B cell (primary cell): ENCODE results near the gene ASB18. TPM values are rescaled to one million over a fixed set of nuclear protein-coding genes. Genes with fewer than 3 reads are reported as not detected.

Experiments
- ATAC-seq: fragments of 200-7000 bp; cut with Tn5 transposase; one replicate; pipeline ENCODE4 v1.10.0; 2021; ENCODE audit warnings: low read depth, mild to moderate bottlenecking, moderate number of reproducible peaks, moderate library complexity
- CTCF ChIA-PET: fragments of 350-600 bp; sonication (Branson Sonifier 250); formaldehyde crosslinking; loops from one replicate; lab custom pipeline; 2021; ENCODE audit warnings: antibody characterized with exemption, inconsistent platforms; lab: Charles Lee
- POLR2A ChIA-PET: fragments of 350-600 bp; sonication (Branson Sonifier 250); formaldehyde crosslinking; loops from one replicate; lab custom pipeline; 2021; ENCODE audit warnings: antibody characterized with exemption; lab: Charles Lee
- DNase-seq: peaks from one replicate; pipeline ENCODE4 v3.0.0; 2013
- H2AFZ ChIP-seq: 2 replicates; pipeline ENCODE4 v1.6.1; 2012; ENCODE audit warnings: mild to moderate bottlenecking, low read depth, low read length; ENCODE audit not compliant: insufficient read depth, poor library complexity, severe bottlenecking
- H3K27ac ChIP-seq, 2 donors: 1 replicate in 1 of 2; 2 replicates in 1 of 2; pipeline ENCODE4 v1.5.1; 2012 to 2013; ENCODE audit warnings: low read length in 2 of 2, mild to moderate bottlenecking in 2 of 2, moderate library complexity in 1 of 2
- H3K27me3 ChIP-seq, 4 experiments: fragments of 200-600 bp in 1 of 4; sonication (generic) in 1 of 4; replicated peaks in 1 of 4; 1 replicate in 2 of 4; 2 replicates in 2 of 4; pipeline versions ENCODE4 v1.6.1 to v1.7.0; 2013 to 2016; ENCODE audit warnings: low read length in 3 of 4, mild to moderate bottlenecking in 2 of 4, mixed read lengths in 1 of 4, moderate library complexity in 1 of 4; ENCODE audit not compliant: insufficient read depth in 4 of 4, control insufficient read depth in 3 of 4; ENCODE audit errors: control extremely low read depth in 1 of 4
- H3K36me3 ChIP-seq, 2 experiments: replicated peaks in 1 of 2; 1 replicate in 1 of 2; 2 replicates in 1 of 2; pipeline versions ENCODE4 v1.6.1 to v1.7.1; 2013; ENCODE audit warnings: low read length in 1 of 2; ENCODE audit not compliant: insufficient read depth in 2 of 2, control insufficient read depth in 1 of 2; ENCODE audit errors: control extremely low read depth in 1 of 2, extremely low read depth in 1 of 2
- H3K4me1 ChIP-seq, 2 donors: fragments of 200-600 bp in 1 of 2; sonication (generic) in 1 of 2; 1 replicate in 1 of 2; 2 replicates in 1 of 2; pipeline versions ENCODE4 v1.5.1 to v1.6.1; 2013 to 2017; ENCODE audit warnings: low read length in 2 of 2; ENCODE audit not compliant: control insufficient read depth in 2 of 2, insufficient read depth in 2 of 2
- H3K4me2 ChIP-seq: replicated peaks from 2 replicates; pipeline ENCODE3; 2012; ENCODE audit warnings: mild to moderate bottlenecking, low read depth, low read length; ENCODE audit not compliant: poor library complexity, severe bottlenecking
- H3K4me3 ChIP-seq, 5 experiments: fragments of 200-600 bp in 1 of 5; sonication (generic) in 1 of 5; 1 replicate in 3 of 5; 2 replicates in 2 of 5; pipeline versions ENCODE4 v1.5.1 to v1.7.0; 2011 to 2016; ENCODE audit warnings: low read length in 4 of 5, mild to moderate bottlenecking in 4 of 5, low read depth in 2 of 5, control low read depth in 1 of 5, moderate library complexity in 1 of 5; ENCODE audit not compliant: insufficient read depth in 1 of 5; ENCODE audit errors: control extremely low read depth in 1 of 5, extremely low read depth in 1 of 5
- H3K79me2 ChIP-seq: fragments of 200-600 bp; sonication (generic); one replicate; pipeline ENCODE4 v1.6.0; 2016; ENCODE audit warnings: low read length; ENCODE audit not compliant: control insufficient read depth, insufficient read depth
- H3K9ac ChIP-seq: fragments of 200-600 bp; sonication (generic); 2 replicates; pipeline ENCODE4 v1.6.1; 2017; ENCODE audit warnings: mild to moderate bottlenecking, low read length, moderate library complexity
- H3K9me3 ChIP-seq, 3 donors: one replicate each; pipeline versions ENCODE4 v1.6.1 to v1.7.1; 2013; ENCODE audit warnings: low read length in 2 of 3; ENCODE audit not compliant: control insufficient read depth in 2 of 3, insufficient read depth in 1 of 3; ENCODE audit errors: control extremely low read depth in 1 of 3
- H4K20me1 ChIP-seq: 2 replicates; pipeline ENCODE4 v1.6.0; 2012; ENCODE audit warnings: mild to moderate bottlenecking, low read length; ENCODE audit not compliant: insufficient read depth, control insufficient read depth, poor library complexity, severe bottlenecking
- H3K27ac Mint-ChIP-seq: one replicate; pipeline ENCODE4 v1.8.0; 2021; ENCODE audit warnings: mixed read lengths
- H3K27me3 Mint-ChIP-seq: one replicate; pipeline ENCODE4 v1.8.0; 2021; ENCODE audit warnings: mixed read lengths
- H3K4me1 Mint-ChIP-seq: one replicate; pipeline ENCODE4 v1.8.0; 2021; ENCODE audit warnings: mixed read lengths
- H3K4me3 Mint-ChIP-seq: one replicate; pipeline ENCODE4 v1.8.0; 2021; ENCODE audit warnings: mixed read lengths
- H3K9me3 Mint-ChIP-seq: one replicate; pipeline ENCODE4 v1.8.0; 2022; ENCODE audit warnings: mixed read lengths; ENCODE audit not compliant: insufficient read depth
- CTCF ChIP-seq: fragments of 200-600 bp; IDR thresholded peaks from one replicate; pipeline ENCODE4 v1.8.0; 2022; ENCODE audit warnings: antibody characterized with exemption, mild to moderate bottlenecking
- EZH2 ChIP-seq: IDR thresholded peaks from 2 replicates; pipeline ENCODE4 v1.6.1; 2012; ENCODE audit warnings: borderline replicate concordance, low read depth, mild to moderate bottlenecking, moderate library complexity, low read length; ENCODE audit not compliant: insufficient read depth, poor library complexity, severe bottlenecking
- WGBS: methylation state at CpG from one replicate; pipeline ENCODE4 v1.1.5; 2013; ENCODE audit warnings: missing lambda C conversion rate; ENCODE audit not compliant: insufficient coverage; 5-methylcytosine and 5-hydroxymethylcytosine counted together
- intact Hi-C: fragments of 100-400 bp; cut with micrococcal nuclease; formaldehyde crosslinking; loops from one replicate; pipeline ENCODE4 v1.10.0; 2022
- polyA plus RNA-seq: library from polyadenylated mRNA; depleted of rRNA; stranded (reverse); fragments of >200 nt; gene quantifications from 2 replicates; pipeline ENCODE4 v1.2.3, GENCODE V29; 2012
- total RNA-seq, 2 donors: library from RNA; stranded (reverse); fragments of 120-200 nt in 1 of 2; gene quantifications; 1 replicate in 1 of 2; 2 replicates in 1 of 2; pipeline versions ENCODE4 v1.2.3 to v1.2.4, GENCODE V29; 2013 to 2022

ASB18 gene
- total and polyA plus RNA-seq, 2 donors (not counting 1 experiment from before 2014, with no cell fraction given): not detected

GRCh38 chr2:236238751-236239150 lies 25.5 kb downstream of the ASB18 start:
- H3K9me3 Mint-ChIP-seq: no peaks in the 10 kb centered on the region
- Histone ChIP-seq H3K4me3 (no peak overlapping the region), H3K27me3 (peaks cover 0 to 25% (median 7%) of the 10 kb centered on the region in 4 experiments), H3K36me3 (no peaks in the 10 kb centered on the region), H2AFZ (no peak overlapping the region), H4K20me1 (no peaks in the 10 kb centered on the region), H3K9me3 (peaks cover 0 to 6% (median 1%) of the 10 kb centered on the region in 3 donors), H3K4me1 (no peaks in the 10 kb centered on the region), H3K27ac (no peak overlapping the region), H3K9ac (no peak overlapping the region), H3K4me2 (no peak overlapping the region), H3K79me2 (no peaks in the 10 kb centered on the region)
- H3K27me3 Mint-ChIP-seq: peaks cover 43% of the 10 kb centered on the region
- CTCF ChIA-PET: no interaction called here
- 81% methylated on average over 4 of the region's 6 CpGs for WGBS
- H3K4me3 Mint-ChIP-seq: no peak overlapping the region
- DNase-seq (no peak), ATAC-seq (no peak)
- no peak overlapping the region for H3K27ac Mint-ChIP-seq
- H3K4me1 Mint-ChIP-seq: peaks cover 2% of the 10 kb centered on the region
- POLR2A ChIA-PET: no interaction called here
- intact Hi-C loops: no loop called here
- TF ChIP-seq CTCF (no peak), EZH2 (no peak)

- CTCF ChIA-PET: no interaction called here
- H3K4me1 Mint-ChIP-seq: peaks cover 2% of the 10 kb centered on the region
- WGBS: 16% methylated on average over 60 of the region's 64 CpGs
- H3K27ac Mint-ChIP-seq: no peak overlapping the region
- Histone ChIP-seq H3K27ac (no peak overlapping the region), H3K27me3 (peaks cover 0 to 25% (median 7%) of the 10 kb centered on the region in 4 experiments), H2AFZ (no peak overlapping the region), H3K9ac (no peak overlapping the region), H3K79me2 (no peaks in the 10 kb centered on the region), H3K9me3 (peaks cover 0 to 7% (median 6%) of the 10 kb centered on the region in 3 donors), H3K4me1 (no peaks in the 10 kb centered on the region), H3K4me2 (no peak overlapping the region), H3K36me3 (no peaks in the 10 kb centered on the region), H3K4me3 (no peak overlapping the region), H4K20me1 (no peaks in the 10 kb centered on the region)
- TF ChIP-seq CTCF (no peak), EZH2 (no peak)
- DNase-seq (no peak), ATAC-seq (no peak)
- H3K9me3 Mint-ChIP-seq: no peaks in the 10 kb centered on the region
- H3K4me3 Mint-ChIP-seq: no peak overlapping the region
- POLR2A ChIA-PET: no interaction called here
- peaks cover 43% of the 10 kb centered on the region for H3K27me3 Mint-ChIP-seq
- intact Hi-C loops: no loop called here
Measured at GRCh38 chr2:236237468-236238190, 26.6 kb downstream of the ASB18 start.
